HCT116 (cell line): ENCODE results near the gene APOM. TPM values are rescaled to one million over a fixed set of nuclear protein-coding genes. Genes with fewer than 3 reads are reported as not detected.
A peak's percentile ranks its signal among the peaks of the same experiment; 100 is the strongest.

ENCODE experiments used
- ATAC-seq: fragments of 200-7000 bp; cut with Tn5 transposase; 2 replicates; pipeline ENCODE4 v1.9.1; 2020; ENCODE audit warnings: mild to moderate bottlenecking, moderate library complexity
- BruUV-seq: library from RNA; stranded (reverse); fragments of 400-500 nt; replicated peaks from 2 replicates; lab custom pipeline; 2021; lab: Mats Ljungman, UMichigan
- CTCF ChIA-PET: fragments of 300-600 bp; sonication (Branson Sonifier 250); formaldehyde crosslinking; loops from one replicate; lab custom pipeline; 2021; ENCODE audit warnings: antibody characterized with exemption; lab: Charles Lee
- POLR2A ChIA-PET: fragments of 300-600, 350-600 bp; sonication (Branson Sonifier 250); formaldehyde crosslinking; loops from one replicate; lab custom pipeline; 2021; ENCODE audit warnings: antibody characterized with exemption; lab: Charles Lee
- RAD21 ChIA-PET, 2 experiments: fragments of 300-600 bp; sonication (Branson Sonifier 250); formaldehyde crosslinking; loops; one replicate each; lab custom pipeline; 2023; ENCODE audit warnings: low total read pairs in 2 of 2; ENCODE audit not compliant: uncharacterized antibody in 2 of 2, unreplicated experiment in 2 of 2, low non-redundant PET in 1 of 2; lab: Charles Lee
- DNase-seq: peaks from one replicate; pipeline ENCODE4 v3.0.0-alpha.2; 2010; ENCODE audit warnings: low read depth, low spot score
- H2AFZ ChIP-seq: fragments of 200-600 bp; shearing (Covaris generic), sonication (generic); 2 replicates; pipeline ENCODE4 v1.6.1; 2017; ENCODE audit warnings: low read depth, mixed run types, mixed read lengths, antibody characterized with exemption, low read length; ENCODE audit not compliant: poor library complexity, severe bottlenecking
- H3K27ac ChIP-seq: 2 replicates; pipeline ENCODE4 v1.5.1; 2012; ENCODE audit warnings: low read depth, low read length
- H3K27me3 ChIP-seq: fragments of 200-600 bp; sonication (generic); 2 replicates; pipeline ENCODE4 v1.6.1; 2016; ENCODE audit warnings: mixed run types, low read length, mixed read lengths; ENCODE audit not compliant: insufficient read depth
- H3K36me3 ChIP-seq, 2 experiments: fragments of 200-500 bp in 1 of 2; fragments of 200-600 bp in 1 of 2; sonication (Bioruptor generic) in 1 of 2; sonication (generic) in 1 of 2; 2 replicates each; pipeline versions ENCODE4 v1.5.1 to v1.6.1; 2014 to 2016; ENCODE audit warnings: low read length in 2 of 2, inconsistent platforms in 1 of 2, mixed read lengths in 1 of 2, mixed run types in 1 of 2; ENCODE audit not compliant: insufficient read depth in 2 of 2, control insufficient read depth in 1 of 2
- H3K4me1 ChIP-seq, 2 experiments: fragments of 200-600 bp in 1 of 2; sonication (generic) in 1 of 2; 2 replicates each; pipeline versions ENCODE4 v1.5.1 to v1.6.1; 2012 to 2017; ENCODE audit warnings: low read length in 2 of 2, inconsistent platforms in 1 of 2, mild to moderate bottlenecking in 1 of 2, mixed read lengths in 1 of 2, mixed run types in 1 of 2, moderate library complexity in 1 of 2; ENCODE audit not compliant: insufficient read depth in 2 of 2, control insufficient read depth in 1 of 2
- H3K4me2 ChIP-seq: fragments of 200-600 bp; sonication (generic); 2 replicates; pipeline ENCODE4 v1.6.1; 2017; ENCODE audit warnings: mixed run types, low read length, mixed read lengths
- H3K4me3 ChIP-seq, 2 experiments: fragments of 200-600 bp in 1 of 2; sonication (generic) in 1 of 2; replicated peaks in 1 of 2; 2 replicates each; pipeline ENCODE4 v1.5.1; 2011 to 2016; ENCODE audit warnings: low read length in 2 of 2, control low read depth in 1 of 2, low read depth in 1 of 2, mild to moderate bottlenecking in 1 of 2, mixed read lengths in 1 of 2, mixed run types in 1 of 2
- H3K79me2 ChIP-seq: fragments of 200-600 bp; sonication (generic); 2 replicates; pipeline ENCODE4 v1.6.1; 2017; ENCODE audit warnings: mild to moderate bottlenecking, mixed run types, low read length, moderate library complexity, mixed read lengths; ENCODE audit not compliant: insufficient read depth
- H3K9ac ChIP-seq: fragments of 200-600 bp; sonication (generic); 2 replicates; pipeline ENCODE4 v1.6.1; 2016; ENCODE audit warnings: low read length, mixed read lengths
- H3K9me2 ChIP-seq: fragments of 200-600 bp; sonication (generic), shearing (Covaris generic); 2 replicates; pipeline ENCODE4 v1.6.1; 2017; ENCODE audit warnings: mixed run types, mild to moderate bottlenecking, moderate library complexity; ENCODE audit not compliant: insufficient read depth
- H3K9me3 ChIP-seq, 2 experiments: fragments of 200-500 bp in 1 of 2; fragments of 200-600 bp in 1 of 2; sonication (Bioruptor generic) in 1 of 2; sonication (generic) in 1 of 2; 2 replicates each; pipeline ENCODE4 v1.6.1; 2014 to 2017; ENCODE audit warnings: low read length in 2 of 2, mixed read lengths in 2 of 2, inconsistent platforms in 1 of 2, low read depth in 1 of 2, mild to moderate bottlenecking in 1 of 2, mixed run types in 1 of 2, moderate library complexity in 1 of 2; ENCODE audit not compliant: control insufficient read depth in 1 of 2, insufficient read depth in 1 of 2
- H4K20me1 ChIP-seq: fragments of 200-600 bp; sonication (generic), shearing (Covaris generic); 2 replicates; pipeline ENCODE4 v1.6.1; 2017; ENCODE audit warnings: mixed run types, mild to moderate bottlenecking, moderate library complexity; ENCODE audit not compliant: insufficient read depth
- CBX3 ChIP-seq: IDR thresholded peaks from 2 replicates; pipeline ENCODE4 v1.6.1; 2012; ENCODE audit warnings: low read depth
- CEBPB ChIP-seq: IDR thresholded peaks from 2 replicates; pipeline ENCODE4 v1.6.1; 2012; ENCODE audit warnings: low read depth
- ELF1 ChIP-seq: IDR thresholded peaks from 2 replicates; pipeline ENCODE4 v1.6.1; 2012; ENCODE audit warnings: low read depth, borderline replicate concordance
- FOSL1 ChIP-seq: IDR thresholded peaks from 2 replicates; pipeline ENCODE4 v1.6.1; 2012; ENCODE audit warnings: low read depth
- JUND ChIP-seq: IDR thresholded peaks from 2 replicates; pipeline ENCODE4 v1.6.1; 2012
- POLR2A ChIP-seq: IDR thresholded peaks from 2 replicates; pipeline ENCODE4 v1.7.0; 2011; ENCODE audit warnings: borderline replicate concordance; ENCODE audit not compliant: insufficient read depth, insufficient read length; ENCODE audit errors: extremely low read depth
- POLR2AphosphoS5 ChIP-seq: IDR thresholded peaks from 2 replicates; pipeline ENCODE4 v1.6.1; 2011; ENCODE audit warnings: mild to moderate bottlenecking, low read depth, low read length, moderate library complexity
- RAD21 ChIP-seq: IDR thresholded peaks from 2 replicates; pipeline ENCODE4 v1.6.1; 2012; ENCODE audit warnings: low read depth, mild to moderate bottlenecking
- REST ChIP-seq: IDR thresholded peaks from 2 replicates; pipeline ENCODE4 v1.6.1; 2012; ENCODE audit warnings: low read depth
- SRF ChIP-seq: IDR thresholded peaks from 2 replicates; pipeline ENCODE4 v1.6.1; 2012; ENCODE audit warnings: low read depth
- TCF7L2 ChIP-seq: IDR thresholded peaks from 2 replicates; pipeline ENCODE4 v1.7.0; 2011; ENCODE audit warnings: borderline replicate concordance, inconsistent platforms; ENCODE audit not compliant: insufficient read depth, insufficient read length; ENCODE audit errors: extremely low read depth
- YY1 ChIP-seq: IDR thresholded peaks from 2 replicates; pipeline ENCODE4 v1.6.1; 2011; ENCODE audit warnings: low read length, low read depth, moderate library complexity, mild to moderate bottlenecking; ENCODE audit not compliant: insufficient replicate concordance; ENCODE audit errors: extremely low read depth
- ZBTB33 ChIP-seq: IDR thresholded peaks from 2 replicates; pipeline ENCODE4 v1.6.1; 2011; ENCODE audit warnings: mild to moderate bottlenecking, low read length, moderate library complexity; ENCODE audit not compliant: insufficient replicate concordance; ENCODE audit errors: extremely low read depth
- ZFX ChIP-seq: fragments of 450-650 bp; IDR thresholded peaks from 2 replicates; pipeline ENCODE4 v1.6.1; 2017
- ZNF274 ChIP-seq: fragments of 200-500 bp; sonication (Bioruptor generic); IDR thresholded peaks from 2 replicates; pipeline ENCODE4 v1.6.1; 2014; ENCODE audit warnings: mild to moderate bottlenecking, low read depth, low read length, inconsistent platforms
- intact Hi-C: fragments of 100-400 bp; cut with micrococcal nuclease; formaldehyde crosslinking; loops from 2 replicates; pipeline ENCODE4 v1.10.0; 2022
- total RNA-seq: library from RNA; stranded (reverse); gene quantifications from one replicate; pipeline ENCODE4 v1.2.1, GENCODE V29; 2021; ENCODE audit not compliant: unreplicated experiment
- TF ChIP-seq, protein P1 (sequence below): IDR thresholded peaks from 2 replicates; pipeline ENCODE4 v1.6.1; 2012
- TF ChIP-seq, protein P2 (sequence below), 3 experiments: fragments of 200-600 bp in 1 of 3; sonication (generic) in 1 of 3; IDR thresholded peaks in 2 of 3; conservative IDR thresholded peaks in 1 of 3; 2 replicates each; pipeline ENCODE4 v1.5.1; 2012 to 2017; ENCODE audit warnings: low read depth in 2 of 3, low read length in 2 of 3, antibody characterized with exemption in 1 of 3, borderline replicate concordance in 1 of 3, control low read depth in 1 of 3, mild to moderate bottlenecking in 1 of 3, mixed read lengths in 1 of 3, mixed run types in 1 of 3, moderate library complexity in 1 of 3; ENCODE audit not compliant: insufficient read depth in 1 of 3
- TF ChIP-seq, protein P3 (sequence below): IDR thresholded peaks from 2 replicates; pipeline ENCODE4 v1.6.1; 2012

The APOM gene
- total RNA-seq, 1 experiment from 2014 or later, result 2.2 TPM

GRCh38 chr6:31620586-31621319 lies 34.9 kb upstream of the APOM start, which contains the start of gene PRRC2A:
PRRC2A (plus strand) TSS chr6:31620715; CDS start chr6:31622790, 2,075 bp downstream.
- no peaks in the 10 kb centered on the region for H3K9me2 ChIP-seq
- H3K9ac ChIP-seq, result peak within 1 kb of the TSS; percentile 98
- DNase-seq (peak; percentile 47), ATAC-seq (peak; percentile 75)
- H3K79me2 ChIP-seq, result peaks cover 49% of the 10 kb centered on the region
- peak within 1 kb of the TSS; percentile 99 to 100 for H3K4me3 ChIP-seq
- peaks cover 6 to 18% of the 10 kb centered on the region in 2 experiments; a peak in 3 of 4 replicates for H3K4me1 ChIP-seq
- peak within 1 kb of the TSS; percentile 90 for H3K27ac ChIP-seq
- CTCF ChIA-PET, result interaction anchor here (1.0 to 1.3 kb wide), 2 partner anchors 22 to 40 kb away, joined by 3 to 5 read pairs; no protein-coding TSS in a partner anchor
- H3K36me3 ChIP-seq, result peaks cover 13 to 44% of the 10 kb centered on the region in 2 experiments
- no peaks in the 10 kb centered on the region for H3K27me3 ChIP-seq
- intact Hi-C loops, result loop anchor here (1.0 kb wide), 2 partner anchors 32 to 74 kb away; partner anchors contain the start of genes ATP6V1G2 and BAG6
- H3K4me2 ChIP-seq, result peak within 1 kb of the TSS; percentile 91
- H4K20me1 ChIP-seq, result no peaks in the 10 kb centered on the region
- no peaks in the 10 kb centered on the region for H3K9me3 ChIP-seq
- BruUV-seq, result no TSS peak
- RAD21 ChIA-PET, result no interaction called here
- H2AFZ ChIP-seq, result no peak within 1 kb of the TSS
- POLR2A ChIA-PET, result interaction anchor here (0.7 to 1.6 kb wide), 5 partner anchors 8 to 207 kb away, joined by 3 to 4 read pairs (median 3); partner anchors contain the start of genes C6orf47 and HSPA1B
- TF ChIP-seq RAD21, result no peak
- TF ChIP-seq FOSL1, result no peak
- TF ChIP-seq REST, result no peak
- TF ChIP-seq TCF7L2, result no peak
- no peak for TF ChIP-seq ELF1
- TF ChIP-seq ZBTB33, result no peak
- no peak for TF ChIP-seq JUND
- no peak for TF ChIP-seq CBX3
- peak; percentile 71 for TF ChIP-seq POLR2AphosphoS5
- TF ChIP-seq, protein P1, sequence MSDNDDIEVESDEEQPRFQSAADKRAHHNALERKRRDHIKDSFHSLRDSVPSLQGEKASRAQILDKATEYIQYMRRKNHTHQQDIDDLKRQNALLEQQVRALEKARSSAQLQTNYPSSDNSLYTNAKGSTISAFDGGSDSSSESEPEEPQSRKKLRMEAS, result no peak
- no peak for TF ChIP-seq POLR2A
- TF ChIP-seq, protein P2, sequence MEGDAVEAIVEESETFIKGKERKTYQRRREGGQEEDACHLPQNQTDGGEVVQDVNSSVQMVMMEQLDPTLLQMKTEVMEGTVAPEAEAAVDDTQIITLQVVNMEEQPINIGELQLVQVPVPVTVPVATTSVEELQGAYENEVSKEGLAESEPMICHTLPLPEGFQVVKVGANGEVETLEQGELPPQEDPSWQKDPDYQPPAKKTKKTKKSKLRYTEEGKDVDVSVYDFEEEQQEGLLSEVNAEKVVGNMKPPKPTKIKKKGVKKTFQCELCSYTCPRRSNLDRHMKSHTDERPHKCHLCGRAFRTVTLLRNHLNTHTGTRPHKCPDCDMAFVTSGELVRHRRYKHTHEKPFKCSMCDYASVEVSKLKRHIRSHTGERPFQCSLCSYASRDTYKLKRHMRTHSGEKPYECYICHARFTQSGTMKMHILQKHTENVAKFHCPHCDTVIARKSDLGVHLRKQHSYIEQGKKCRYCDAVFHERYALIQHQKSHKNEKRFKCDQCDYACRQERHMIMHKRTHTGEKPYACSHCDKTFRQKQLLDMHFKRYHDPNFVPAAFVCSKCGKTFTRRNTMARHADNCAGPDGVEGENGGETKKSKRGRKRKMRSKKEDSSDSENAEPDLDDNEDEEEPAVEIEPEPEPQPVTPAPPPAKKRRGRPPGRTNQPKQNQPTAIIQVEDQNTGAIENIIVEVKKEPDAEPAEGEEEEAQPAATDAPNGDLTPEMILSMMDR (IDR thresholded peaks at IDR 0.05 in 2 of 3, conservative IDR thresholded peaks at IDR 0.05 in 1 of 3; ENCODE audit: borderline replicate concordance in 1 of 3, insufficient read depth in 1 of 3, low read depth in 2 of 3, low read length in 2 of 3), result no peak
- no peak for TF ChIP-seq CEBPB
- no peak for TF ChIP-seq SRF
- TF ChIP-seq, protein P3, sequence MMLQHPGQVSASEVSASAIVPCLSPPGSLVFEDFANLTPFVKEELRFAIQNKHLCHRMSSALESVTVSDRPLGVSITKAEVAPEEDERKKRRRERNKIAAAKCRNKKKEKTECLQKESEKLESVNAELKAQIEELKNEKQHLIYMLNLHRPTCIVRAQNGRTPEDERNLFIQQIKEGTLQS, result no peak
- peak; percentile 87 for TF ChIP-seq YY1
- TF ChIP-seq ZFX, result peak; percentile 77; the same call in 1 of the 2 replicates
- no peak for TF ChIP-seq ZNF274
